ENCODE measurements around the gene MLLT6.
A peak's percentile ranks its signal among the peaks of the same experiment; 100 is the strongest.

MLLT6 gene

GRCh38 chr17:38676706-38677504 lies 28.2 kb upstream of the MLLT6 start:
- POLR2A ChIA-PET: interaction anchor here (0.8 to 2.6 kb wide), 9 partner anchors 24 to 177 kb away, joined by 3 to 10 read pairs (median 3); partner anchors contain the start of genes MLLT6, PSMB3 and RPL23

GRCh38 chr17:38677819-38678218 lies 27.3 kb upstream of the MLLT6 start:
- CTCF ChIA-PET: interaction anchor here (2.1 to 2.4 kb wide), 2 partner anchors 51 to 57 kb away, joined by 6 to 7 read pairs; no protein-coding TSS in a partner anchor
- TF ChIP-seq ELF4 (IDR thresholded peaks at IDR 0.05): no peak
- no peak for TF ChIP-seq NFRKB (IDR thresholded peaks at IDR 0.05)
- no peak for TF ChIP-seq TARDBP (IDR thresholded peaks at IDR 0.05)
- no peak for TF ChIP-seq FOXK2 (IDR thresholded peaks at IDR 0.05)
- no peak for TF ChIP-seq SP1 (IDR thresholded peaks at IDR 0.05)
- TF ChIP-seq SUZ12 (IDR thresholded peaks at IDR 0.05): no peak
- no peak for TF ChIP-seq FOXA1 (IDR thresholded peaks at IDR 0.05)
- TF ChIP-seq LEF1 (IDR thresholded peaks at IDR 0.05; ENCODE audit: borderline replicate concordance): no peak
- TF ChIP-seq CTBP1 (IDR thresholded peaks at IDR 0.05; ENCODE audit: borderline replicate concordance): no peak
- TF ChIP-seq PKNOX1 (IDR thresholded peaks at IDR 0.05): no peak
- TF ChIP-seq BHLHE40 (IDR thresholded peaks at IDR 0.05; ENCODE audit: borderline replicate concordance): no peak
- no peak for TF ChIP-seq HDGF (IDR thresholded peaks at IDR 0.05; ENCODE audit: borderline replicate concordance)
- DNase-seq (ENCODE audit: extremely low spot score): no peak
- POLR2A ChIA-PET: interaction anchor here (0.6 to 2.6 kb wide), 5 partner anchors 23 to 74 kb away, joined by 3 to 10 read pairs (median 4); partner anchors contain the start of gene PSMB3

More at GRCh38 chr17:38676706-38677504, 28.2 kb upstream of the MLLT6 start:
- CTCF ChIA-PET: interaction anchor here (0.7 to 2.4 kb wide), 7 partner anchors 14 to 112 kb away, joined by 3 to 11 read pairs (median 4); partner anchors contain the start of gene MLLT6
- TF ChIP-seq NFRKB (IDR thresholded peaks at IDR 0.05): no peak
- no peak for TF ChIP-seq CTBP1 (IDR thresholded peaks at IDR 0.05; ENCODE audit: borderline replicate concordance)
- no peak for TF ChIP-seq FOXA1 (IDR thresholded peaks at IDR 0.05)
- TF ChIP-seq LEF1 (IDR thresholded peaks at IDR 0.05; ENCODE audit: borderline replicate concordance): no peak
- TF ChIP-seq ELF4 (IDR thresholded peaks at IDR 0.05): no peak
- TF ChIP-seq FOXK2 (IDR thresholded peaks at IDR 0.05): no peak
- no peak for TF ChIP-seq HDGF (IDR thresholded peaks at IDR 0.05; ENCODE audit: borderline replicate concordance)
- no peak for TF ChIP-seq FOXM1 (IDR thresholded peaks at IDR 0.05; ENCODE audit: borderline replicate concordance)
- TF ChIP-seq ARNT (IDR thresholded peaks at IDR 0.05): no peak
- TF ChIP-seq L3MBTL2 (conservative IDR thresholded peaks at IDR 0.05): no peak
- DNase-seq (ENCODE audit: extremely low spot score): peak; percentile 75

GRCh38 chr17:38681096-38681495 lies 24.0 kb upstream of the MLLT6 start:
- CTCF ChIA-PET: interaction anchor here (0.7 to 1.0 kb wide), 2 partner anchors 14 to 54 kb away, joined by 3 read pairs; no protein-coding TSS in a partner anchor
- DNase-seq (ENCODE audit: extremely low spot score): no peak
- POLR2A ChIA-PET: interaction anchor here (1.1 kb wide), 1 partner anchor 10 kb away, joined by 3 read pairs; no protein-coding TSS in a partner anchor
- TF ChIP-seq FOXM1 (IDR thresholded peaks at IDR 0.05; ENCODE audit: borderline replicate concordance) (no peak), TARDBP (IDR thresholded peaks at IDR 0.05) (no peak), L3MBTL2 (conservative IDR thresholded peaks at IDR 0.05) (no peak), ELF4 (IDR thresholded peaks at IDR 0.05) (no peak), BHLHE40 (IDR thresholded peaks at IDR 0.05; ENCODE audit: borderline replicate concordance) (no peak), ZNF384 (IDR thresholded peaks at IDR 0.05) (no peak), NFRKB (IDR thresholded peaks at IDR 0.05) (no peak), LEF1 (IDR thresholded peaks at IDR 0.05; ENCODE audit: borderline replicate concordance) (no peak), PKNOX1 (IDR thresholded peaks at IDR 0.05) (no peak), ARNT (IDR thresholded peaks at IDR 0.05) (no peak), FOXA1 (IDR thresholded peaks at IDR 0.05) (no peak), FOXK2 (IDR thresholded peaks at IDR 0.05) (no peak), CTBP1 (IDR thresholded peaks at IDR 0.05; ENCODE audit: borderline replicate concordance) (no peak)

GRCh38 chr17:38685491-38685890 lies 19.6 kb upstream of the MLLT6 start:
- TF ChIP-seq HDGF (IDR thresholded peaks at IDR 0.05; ENCODE audit: borderline replicate concordance) (no peak), FOXK2 (IDR thresholded peaks at IDR 0.05) (no peak), ELF4 (IDR thresholded peaks at IDR 0.05) (no peak), L3MBTL2 (conservative IDR thresholded peaks at IDR 0.05) (no peak), SUZ12 (IDR thresholded peaks at IDR 0.05) (no peak), SP1 (IDR thresholded peaks at IDR 0.05) (no peak), BHLHE40 (IDR thresholded peaks at IDR 0.05; ENCODE audit: borderline replicate concordance) (no peak), FOXM1 (IDR thresholded peaks at IDR 0.05; ENCODE audit: borderline replicate concordance) (no peak), PKNOX1 (IDR thresholded peaks at IDR 0.05) (no peak), ARNT (IDR thresholded peaks at IDR 0.05) (no peak), LEF1 (IDR thresholded peaks at IDR 0.05; ENCODE audit: borderline replicate concordance) (no peak), TARDBP (IDR thresholded peaks at IDR 0.05) (no peak), CTBP1 (IDR thresholded peaks at IDR 0.05; ENCODE audit: borderline replicate concordance) (no peak), FOXA1 (IDR thresholded peaks at IDR 0.05) (no peak), ZNF384 (IDR thresholded peaks at IDR 0.05) (no peak), NFRKB (IDR thresholded peaks at IDR 0.05) (no peak)
- CTCF ChIA-PET: interaction anchor here (1.3 kb wide), 1 partner anchor 11 kb away, joined by 3 read pairs; no protein-coding TSS in a partner anchor
- POLR2A ChIA-PET: interaction anchor here (1.4 kb wide), 1 partner anchor 12 kb away, joined by 3 read pairs; no protein-coding TSS in a partner anchor
- no peak for DNase-seq (ENCODE audit: extremely low spot score)

GRCh38 chr17:38687286-38687685 lies 17.8 kb upstream of the MLLT6 start:
- no peak for TF ChIP-seq CTBP1 (IDR thresholded peaks at IDR 0.05; ENCODE audit: borderline replicate concordance)
- no peak for TF ChIP-seq FOXA1 (IDR thresholded peaks at IDR 0.05)
- no peak for TF ChIP-seq NFRKB (IDR thresholded peaks at IDR 0.05)
- DNase-seq (ENCODE audit: extremely low spot score): no peak
- POLR2A ChIA-PET: interaction anchor here (1.1 kb wide), 1 partner anchor 62 kb away, joined by 3 read pairs; no protein-coding TSS in a partner anchor
- CTCF ChIA-PET: interaction anchor here (0.6 kb wide), 1 partner anchor 561 kb away, joined by 4 read pairs; no protein-coding TSS in a partner anchor

Data from HEK293T (cell line).